ENCODE data around the gene PDE4B.

GRCh38 chr1:65836686-65837085 lies 44.0 kb downstream of the PDE4B start:
- TF ChIP-seq CTCF (conservative IDR thresholded peaks at IDR 0.05; ENCODE audit: low read depth, low read length) (no peak), EZH2 (IDR thresholded peaks at IDR 0.05; ENCODE audit: low read length, unreplicated experiment) (no peak), EZH2phosphoT487 (IDR thresholded peaks at IDR 0.05; ENCODE audit: borderline replicate concordance, low read length) (no peak)

Data from PC-3 (cell line).